Ishikawa (cell line): ENCODE measurements around the gene RNF212B.

Experiments used
- CEBPB ChIP-seq: IDR thresholded peaks from 2 replicates; pipeline ENCODE4 v1.6.1; 2012
- CREB1 ChIP-seq: IDR thresholded peaks from 2 replicates; pipeline ENCODE4 v1.6.1; 2012; ENCODE audit warnings: low read depth
- EGR1 ChIP-seq: IDR thresholded peaks from 2 replicates; pipeline ENCODE4 v1.6.1; 2012
- EP300 ChIP-seq: IDR thresholded peaks from 2 replicates; pipeline ENCODE4 v1.6.1; 2012; ENCODE audit warnings: borderline replicate concordance
- FOXM1 ChIP-seq: IDR thresholded peaks from 2 replicates; pipeline ENCODE4 v1.6.1; 2012; ENCODE audit warnings: low read depth, borderline replicate concordance
- NFIC ChIP-seq: IDR thresholded peaks from 2 replicates; pipeline ENCODE4 v1.6.1; 2012
- RAD21 ChIP-seq: IDR thresholded peaks from 2 replicates; pipeline ENCODE4 v1.6.1; 2012; ENCODE audit warnings: low read depth
- TAF1 ChIP-seq: IDR thresholded peaks from 2 replicates; pipeline ENCODE4 v1.6.1; 2012; ENCODE audit warnings: low read depth, mild to moderate bottlenecking
- TCF12 ChIP-seq: IDR thresholded peaks from 2 replicates; pipeline ENCODE4 v1.6.1; 2012; ENCODE audit warnings: low read depth
- TEAD4 ChIP-seq: IDR thresholded peaks from 2 replicates; pipeline ENCODE4 v1.6.1; 2012
- YY1 ChIP-seq: IDR thresholded peaks from 2 replicates; pipeline ENCODE4 v1.6.1; 2012; ENCODE audit warnings: low read depth
- ZBTB7A ChIP-seq: IDR thresholded peaks from 2 replicates; pipeline ENCODE4 v1.6.1; 2012; ENCODE audit warnings: low read depth
- TF ChIP-seq, protein P1 (sequence below): IDR thresholded peaks from 2 replicates; pipeline ENCODE4 v1.6.1; 2012
- TF ChIP-seq, protein P2 (sequence below): IDR thresholded peaks from 2 replicates; pipeline ENCODE4 v1.6.1; 2012
- TF ChIP-seq, protein P3 (sequence below): IDR thresholded peaks from 2 replicates; pipeline ENCODE4 v1.6.1; 2012; ENCODE audit warnings: low read depth, mild to moderate bottlenecking

The RNF212B gene

DNA sequence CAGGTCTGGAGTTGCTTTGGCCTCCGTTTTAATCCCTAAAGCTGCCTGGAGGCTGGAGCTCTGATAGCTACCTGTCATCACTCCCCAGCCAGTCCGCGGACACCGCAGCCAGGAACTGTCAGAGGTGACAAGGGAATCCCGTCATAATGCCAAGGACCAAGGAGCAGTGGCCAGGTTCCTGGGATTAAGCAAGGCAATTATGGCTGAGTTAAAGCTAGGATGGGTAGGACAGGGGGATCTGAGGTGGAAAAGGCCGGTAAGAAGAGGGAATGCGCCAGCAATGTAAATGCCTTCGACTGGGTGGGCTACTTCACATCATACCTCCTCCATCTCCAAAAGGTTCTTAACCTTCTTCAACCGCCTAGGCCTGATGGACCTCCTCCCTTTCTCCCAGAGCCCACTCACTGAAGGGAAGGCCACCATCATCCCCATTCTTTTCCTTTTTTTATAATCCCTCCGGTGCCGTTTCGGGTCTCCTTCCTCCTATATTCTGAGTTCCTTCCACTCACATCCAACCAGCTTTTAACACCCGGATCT is 63.0 kb downstream of the RNF212B start:
- TF ChIP-seq ZBTB7A = no peak
- TF ChIP-seq YY1 = no peak
- TF ChIP-seq, protein P1, sequence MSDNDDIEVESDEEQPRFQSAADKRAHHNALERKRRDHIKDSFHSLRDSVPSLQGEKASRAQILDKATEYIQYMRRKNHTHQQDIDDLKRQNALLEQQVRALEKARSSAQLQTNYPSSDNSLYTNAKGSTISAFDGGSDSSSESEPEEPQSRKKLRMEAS = no peak
- TF ChIP-seq RAD21 = no peak
- TF ChIP-seq, protein P2, sequence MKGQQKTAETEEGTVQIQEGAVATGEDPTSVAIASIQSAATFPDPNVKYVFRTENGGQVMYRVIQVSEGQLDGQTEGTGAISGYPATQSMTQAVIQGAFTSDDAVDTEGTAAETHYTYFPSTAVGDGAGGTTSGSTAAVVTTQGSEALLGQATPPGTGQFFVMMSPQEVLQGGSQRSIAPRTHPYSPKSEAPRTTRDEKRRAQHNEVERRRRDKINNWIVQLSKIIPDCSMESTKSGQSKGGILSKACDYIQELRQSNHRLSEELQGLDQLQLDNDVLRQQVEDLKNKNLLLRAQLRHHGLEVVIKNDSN = no peak
- no peak for TF ChIP-seq EP300
- TF ChIP-seq CEBPB = no peak
- TF ChIP-seq, protein P3, sequence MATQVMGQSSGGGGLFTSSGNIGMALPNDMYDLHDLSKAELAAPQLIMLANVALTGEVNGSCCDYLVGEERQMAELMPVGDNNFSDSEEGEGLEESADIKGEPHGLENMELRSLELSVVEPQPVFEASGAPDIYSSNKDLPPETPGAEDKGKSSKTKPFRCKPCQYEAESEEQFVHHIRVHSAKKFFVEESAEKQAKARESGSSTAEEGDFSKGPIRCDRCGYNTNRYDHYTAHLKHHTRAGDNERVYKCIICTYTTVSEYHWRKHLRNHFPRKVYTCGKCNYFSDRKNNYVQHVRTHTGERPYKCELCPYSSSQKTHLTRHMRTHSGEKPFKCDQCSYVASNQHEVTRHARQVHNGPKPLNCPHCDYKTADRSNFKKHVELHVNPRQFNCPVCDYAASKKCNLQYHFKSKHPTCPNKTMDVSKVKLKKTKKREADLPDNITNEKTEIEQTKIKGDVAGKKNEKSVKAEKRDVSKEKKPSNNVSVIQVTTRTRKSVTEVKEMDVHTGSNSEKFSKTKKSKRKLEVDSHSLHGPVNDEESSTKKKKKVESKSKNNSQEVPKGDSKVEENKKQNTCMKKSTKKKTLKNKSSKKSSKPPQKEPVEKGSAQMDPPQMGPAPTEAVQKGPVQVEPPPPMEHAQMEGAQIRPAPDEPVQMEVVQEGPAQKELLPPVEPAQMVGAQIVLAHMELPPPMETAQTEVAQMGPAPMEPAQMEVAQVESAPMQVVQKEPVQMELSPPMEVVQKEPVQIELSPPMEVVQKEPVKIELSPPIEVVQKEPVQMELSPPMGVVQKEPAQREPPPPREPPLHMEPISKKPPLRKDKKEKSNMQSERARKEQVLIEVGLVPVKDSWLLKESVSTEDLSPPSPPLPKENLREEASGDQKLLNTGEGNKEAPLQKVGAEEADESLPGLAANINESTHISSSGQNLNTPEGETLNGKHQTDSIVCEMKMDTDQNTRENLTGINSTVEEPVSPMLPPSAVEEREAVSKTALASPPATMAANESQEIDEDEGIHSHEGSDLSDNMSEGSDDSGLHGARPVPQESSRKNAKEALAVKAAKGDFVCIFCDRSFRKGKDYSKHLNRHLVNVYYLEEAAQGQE = no peak
- TF ChIP-seq FOXM1 = no peak
- TF ChIP-seq EGR1 = no peak
- no peak for TF ChIP-seq NFIC
- no peak for TF ChIP-seq CREB1
- TF ChIP-seq TAF1 = no peak
- TF ChIP-seq TEAD4 = no peak

DNA sequence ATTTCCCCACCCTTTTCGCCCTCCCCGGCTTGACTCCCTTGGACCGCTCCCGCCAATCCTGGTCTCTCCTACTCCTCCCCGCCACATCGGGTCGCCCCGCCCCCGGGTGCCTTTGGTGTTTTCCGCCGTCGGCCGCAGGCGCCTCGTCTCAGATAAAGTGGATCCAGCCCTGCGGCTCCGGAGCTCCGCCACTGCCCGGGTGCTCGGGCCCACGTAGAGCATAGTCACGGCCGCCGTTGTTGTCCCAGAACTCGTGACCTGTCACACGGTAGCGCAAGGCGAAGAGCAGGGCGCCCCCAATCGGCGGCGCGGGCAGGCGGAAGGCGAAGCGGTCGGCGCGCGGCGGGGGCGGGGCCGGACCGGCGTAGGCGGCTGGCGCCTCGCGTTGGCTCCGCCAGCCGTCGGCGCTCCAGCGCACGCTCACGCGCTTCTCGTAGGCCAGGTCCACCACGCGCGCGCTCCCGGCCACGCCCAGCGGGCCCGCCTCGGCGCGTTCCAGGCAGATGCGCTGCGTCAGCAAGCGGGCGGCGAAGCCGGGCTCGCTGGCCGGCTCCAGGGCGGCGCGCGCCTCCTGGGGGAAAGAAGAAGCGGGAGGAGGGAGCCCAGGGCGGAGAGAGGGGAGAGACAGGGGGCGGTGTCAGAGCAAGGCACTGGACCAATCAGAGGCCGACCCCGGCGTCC is 63.7 kb downstream of the RNF212B start:
- TF ChIP-seq, protein P2 = peak; percentile 85
- TF ChIP-seq CREB1 (0 out of 2 replicates have a peak, but pooled peaks have one; percentile 17), YY1 (no peak), TEAD4 (no peak), NFIC (no peak), ZBTB7A (no peak), EGR1 (peak; percentile 79), TCF12 (0 out of 2 replicates have a peak, but pooled peaks have one; percentile 13), RAD21 (no peak), FOXM1 (no peak), TAF1 (no peak; the same call in 1 of the 2 replicates), CEBPB (no peak)
- TF ChIP-seq, protein P1 = peak; percentile 75

DNA sequence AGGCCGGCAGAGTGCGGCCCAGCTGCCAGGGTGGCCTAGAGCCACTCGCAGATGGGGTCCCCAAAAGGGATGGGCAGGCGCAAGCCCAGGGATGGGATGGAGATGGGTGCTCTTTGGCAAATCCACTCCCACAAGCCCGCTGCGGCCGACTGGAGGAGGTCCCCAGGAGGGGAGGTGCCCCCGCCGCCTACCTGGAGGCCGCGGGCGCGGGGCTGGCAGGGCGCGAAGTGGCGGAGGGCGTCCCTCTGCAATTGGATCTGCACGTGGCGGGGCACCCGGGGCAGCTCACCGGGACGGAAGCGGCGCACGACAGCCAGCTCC is 64.2 kb downstream of the RNF212B start:
- TF ChIP-seq, protein P1 = peak; percentile 96
- TF ChIP-seq YY1 (0 out of 2 replicates have a peak, but pooled peaks have one; percentile 22), TAF1 (peak; percentile 49), EGR1 (no peak)
- TF ChIP-seq, protein P2 = no peak

DNA sequence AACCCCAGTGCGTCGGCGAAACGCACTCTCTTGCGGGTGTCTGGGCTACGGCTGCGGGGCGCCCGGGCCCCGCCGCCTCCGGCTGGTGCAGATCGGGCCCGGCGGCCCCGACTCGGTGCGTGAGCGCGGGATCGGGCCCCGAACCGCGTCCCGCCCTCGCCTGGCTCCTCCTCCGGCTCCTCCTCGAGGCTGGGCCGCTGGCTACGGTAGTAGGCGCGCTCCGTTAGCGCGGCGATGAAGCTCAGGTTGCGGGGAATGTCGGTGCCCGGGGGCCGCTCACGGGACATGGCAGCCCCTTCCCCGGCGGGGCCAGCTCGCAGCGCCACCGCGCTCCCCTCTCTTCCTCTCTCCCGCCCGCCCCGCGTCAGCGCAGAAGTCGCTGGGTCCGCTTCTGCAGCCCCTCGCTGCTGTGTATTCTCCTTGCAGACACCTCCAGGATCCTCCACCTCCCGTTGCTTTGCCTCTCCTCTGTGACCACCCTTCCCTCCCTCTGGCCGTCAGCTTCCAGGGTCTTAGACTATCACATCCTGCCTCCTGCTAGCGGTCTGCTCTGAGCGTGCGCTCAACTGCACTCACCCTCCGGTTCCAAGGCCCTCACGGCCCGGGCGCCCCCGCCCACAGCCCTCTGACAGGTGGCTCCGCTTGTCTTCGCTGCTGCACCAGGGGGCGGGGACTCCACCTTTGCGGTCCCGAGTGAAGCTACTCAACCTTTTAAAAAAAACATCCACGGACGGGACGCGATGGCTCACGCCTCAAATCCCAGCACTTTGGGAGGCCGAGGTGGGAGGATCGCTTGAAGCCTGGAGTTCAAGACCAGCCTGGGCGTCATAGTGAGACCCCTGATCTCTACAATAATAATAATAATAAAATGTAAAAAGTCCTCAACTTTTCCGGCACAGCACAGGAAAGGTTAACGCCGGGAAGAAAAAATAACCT is 64.8 kb downstream of the RNF212B start, which contains the start of gene PPP1R3E:
TSS of gene PPP1R3E (minus strand) at position 570 of the 936 bp plus-strand sequence. CDS start at position 287, 283 bp downstream.
- TF ChIP-seq TCF12 = 0 out of 2 replicates have a peak, but pooled peaks have one; percentile 14
- no peak for TF ChIP-seq ZBTB7A
- TF ChIP-seq, protein P1 = 0 out of 2 replicates have a peak, but pooled peaks have one; percentile 30
- TF ChIP-seq EP300 = no peak
- no peak for TF ChIP-seq CREB1
- TF ChIP-seq, protein P3 = no peak
- no peak for TF ChIP-seq CEBPB
- TF ChIP-seq FOXM1 = no peak
- 0 out of 2 replicates have a peak, but pooled peaks have one; percentile 2 for TF ChIP-seq TAF1
- TF ChIP-seq, protein P2 = no peak
- no peak; the same call in 1 of the 2 replicates for TF ChIP-seq EGR1
- TF ChIP-seq RAD21 = no peak
- no peak for TF ChIP-seq YY1
- TF ChIP-seq NFIC = no peak
- TF ChIP-seq TEAD4 = no peak
